Loucy (cell line): ENCODE results near the gene IL2RG.

ENCODE experiments used
- CTCF ChIP-seq: fragments of 200-600 bp; sonication (generic); conservative IDR thresholded peaks from 2 replicates; pipeline ENCODE4 v1.5.1; 2014; ENCODE audit warnings: mild to moderate bottlenecking, antibody characterized with exemption, low read length
- EZH2phosphoT487 ChIP-seq: fragments of 200-600 bp; IDR thresholded peaks from 2 replicates; pipeline ENCODE4 v1.6.1; 2018; ENCODE audit warnings: antibody characterized with exemption, mild to moderate bottlenecking, moderate library complexity, borderline replicate concordance

GRCh38 chrX:71143508-71143907 lies 32.1 kb upstream of the IL2RG start:
- TF ChIP-seq CTCF (no peak), EZH2phosphoT487 (no peak)
